NCI-H128 (cell line): ENCODE measurements around the gene NFYA.
"Not testable (repeated sequence)": the region's sequence is repeated elsewhere in the genome, so short reads cannot be mapped to it uniquely, and the experiment has no call there.

Source experiments
- DNase-seq: peaks from one replicate; lab custom pipeline; 2025; ENCODE audit not compliant: unreplicated experiment; lab: John Stamatoyannopoulos, UW

NFYA gene

DNA sequence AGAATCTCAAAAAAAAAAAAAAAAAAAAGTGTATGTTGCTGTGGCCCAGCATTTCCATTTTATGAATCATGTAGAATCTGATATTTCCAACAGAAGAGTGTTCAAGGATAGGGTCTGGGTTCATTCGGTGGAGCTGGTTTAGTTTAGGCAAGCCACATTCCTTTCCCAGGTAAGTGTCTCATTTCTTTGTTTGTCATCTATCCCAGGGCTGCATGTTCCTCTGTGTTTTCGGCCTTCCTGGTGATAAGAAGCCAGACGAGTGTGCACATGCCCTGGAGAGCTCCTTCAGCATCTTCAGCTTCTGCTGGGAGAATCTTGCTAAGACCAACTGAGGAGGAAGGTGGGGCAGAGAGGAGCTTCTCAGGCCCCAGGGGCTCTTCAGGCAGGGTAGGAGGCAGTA is 38.2 kb downstream of the NFYA start:
- no peak for DNase-seq

DNA sequence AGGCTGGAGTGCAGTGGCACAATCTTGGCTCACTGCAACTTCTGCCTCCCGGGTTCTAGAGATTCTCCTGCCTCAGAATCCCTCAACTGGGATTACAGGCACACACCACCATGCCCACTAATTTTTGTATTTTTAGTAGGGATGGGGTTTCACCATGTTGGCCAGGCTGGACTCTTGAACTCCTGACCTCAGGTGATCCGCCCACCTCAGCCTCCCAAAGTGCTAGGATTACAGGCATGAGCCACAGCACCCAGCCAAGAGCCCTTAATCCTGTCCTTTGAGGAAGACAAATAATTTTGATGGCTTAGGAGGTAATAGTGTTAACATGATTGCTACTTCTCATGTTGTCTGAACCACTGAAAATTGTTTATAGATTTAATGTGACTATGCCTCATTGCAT is 42.3 kb downstream of the NFYA start:
- DNase-seq: not testable (repeated sequence)

GRCh38 chr6:41119508-41119907 is 46.7 kb downstream of the NFYA start:
- no peak for DNase-seq

GRCh38 chr6:41120058-41120457 is 47.3 kb downstream of the NFYA start:
- DNase-seq: no peak

DNA sequence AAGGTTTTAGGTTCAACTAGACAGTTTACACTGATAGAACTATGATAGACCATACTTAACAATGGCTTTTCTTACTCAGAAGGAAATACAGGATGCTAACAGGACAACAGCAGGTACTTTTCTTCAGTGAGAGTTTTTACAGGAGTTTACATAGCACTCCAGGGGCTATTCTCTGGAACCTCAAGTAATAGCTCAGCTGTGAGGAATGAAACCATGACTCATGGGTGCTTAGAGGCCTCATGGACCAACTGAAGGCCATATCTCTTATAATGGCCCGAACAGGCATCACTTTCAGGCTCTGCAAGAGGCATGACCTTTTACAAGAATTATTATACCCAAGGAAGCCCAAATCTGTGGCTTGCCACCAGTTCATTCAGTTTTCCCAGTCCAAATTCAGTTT is 49.6 kb downstream of the NFYA start:
- no peak for DNase-seq

GRCh38 chr6:41122918-41123317 is 50.1 kb downstream of the NFYA start:
- DNase-seq: no peak

DNA sequence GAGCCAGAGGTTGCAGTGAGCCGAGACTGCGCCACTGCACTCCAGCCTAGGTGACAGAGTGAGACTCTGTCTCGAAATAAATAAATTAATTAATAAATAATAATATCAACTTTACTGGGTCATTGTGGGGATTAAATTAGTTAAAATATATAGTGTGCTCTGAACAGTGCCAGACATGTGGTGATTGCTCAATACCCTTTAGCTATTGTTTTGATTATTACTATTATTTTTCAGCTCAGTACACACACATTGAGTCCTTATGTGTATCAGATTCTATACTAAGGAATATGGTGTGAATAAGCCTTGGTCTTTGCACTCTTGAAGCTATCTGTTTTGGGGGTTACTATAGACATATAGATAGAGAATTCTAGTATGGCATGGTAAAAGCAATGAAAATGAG is 52.5 kb downstream of the NFYA start:
- no peak for DNase-seq

DNA sequence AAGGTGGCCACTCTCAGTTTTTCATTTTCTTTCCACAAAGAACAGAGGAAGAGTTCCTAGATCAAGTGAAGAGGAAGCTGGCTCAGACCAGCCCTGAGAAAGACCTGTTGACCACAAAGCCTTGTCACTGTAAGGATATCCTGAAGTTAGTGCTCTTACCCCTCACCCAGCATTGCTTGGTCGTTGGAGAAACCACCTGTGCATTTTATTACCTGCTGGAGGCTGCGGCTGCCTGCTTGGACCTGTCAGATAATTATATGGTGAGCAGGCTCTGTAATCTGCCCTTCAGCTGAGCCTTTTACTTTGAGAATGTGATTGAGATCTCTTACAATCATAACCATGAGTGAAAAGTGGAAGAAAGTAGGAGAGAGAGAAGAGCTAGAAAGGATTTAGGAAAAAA is 59.5 kb downstream of the NFYA start:
- no peak for DNase-seq

GRCh38 chr6:41135062-41135832 is 62.5 kb downstream of the NFYA start:
- DNase-seq: no peak

DNA sequence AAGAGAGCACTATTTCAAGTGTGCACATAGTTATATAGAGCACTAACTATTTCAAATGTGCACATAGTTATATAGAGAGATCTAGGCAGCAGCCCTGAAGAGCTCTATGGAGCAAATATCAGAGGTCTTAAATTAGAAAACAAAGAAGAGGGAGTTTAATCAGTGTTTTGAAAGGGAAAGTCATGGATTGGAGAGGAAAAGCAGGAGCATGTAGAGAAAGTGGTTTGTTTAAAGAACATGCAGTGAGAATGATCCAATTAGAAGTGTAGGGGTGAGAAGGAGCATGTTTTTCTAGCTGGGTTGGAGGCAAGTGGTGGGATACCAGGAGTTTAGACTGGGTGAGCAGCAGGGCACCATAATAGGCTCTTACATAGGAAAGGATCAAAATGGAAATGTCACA is 64.1 kb downstream of the NFYA start:
- no peak for DNase-seq

GRCh38 chr6:41147917-41148316 is 75.1 kb downstream of the NFYA start:
- DNase-seq: no peak
